ENCODE data around the gene YEATS2. TPM values are rescaled to one million over a fixed set of nuclear protein-coding genes. Genes with fewer than 3 reads are reported as not detected.

Gene YEATS2
- total RNA-seq, 4 donors from 2014 or later = 5.7 to 10.8 (median 9.3) TPM

DNA sequence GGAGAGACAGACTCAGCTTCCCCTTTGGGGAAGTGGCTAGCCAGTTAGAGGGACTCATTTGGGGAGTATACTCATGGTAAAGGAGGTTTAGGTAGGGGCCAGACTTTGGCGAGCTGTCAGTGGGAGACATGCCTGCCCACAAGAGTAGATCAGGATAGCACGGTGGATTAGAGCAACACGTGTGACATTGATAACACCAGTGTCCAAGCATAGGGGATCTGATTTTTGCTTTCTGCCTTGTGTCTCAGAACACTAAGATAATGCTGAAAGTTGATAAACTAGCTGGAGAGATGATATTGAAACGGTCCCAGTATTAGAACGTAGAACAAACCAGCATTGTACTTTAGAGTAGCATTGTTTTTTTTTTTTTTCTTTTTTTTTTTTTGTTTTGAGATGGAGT is 101.9 kb downstream of the YEATS2 start:
- H3K4me3 ChIP-seq = no peak overlapping the region
- H3K36me3 ChIP-seq = peaks cover 0 to 65% of the 10 kb centered on the region in 2 donors
- H3K27me3 ChIP-seq = no peaks in the 10 kb centered on the region
- H3K4me1 ChIP-seq = no peaks in the 10 kb centered on the region
- intact Hi-C loops (cut with DNase I; ENCODE audit: low total_unique reads) (no loop called here), in situ Hi-C loops (cut with MboI; ENCODE audit: low sequenced_read_pairs in 4 of 4) (no loop called here)
- no peaks in the 10 kb centered on the region for H3K9me3 ChIP-seq
- H3K27ac ChIP-seq = no peak overlapping the region
- ATAC-seq = no peak
- no peak for DNase-seq
- TF ChIP-seq, protein P1, sequence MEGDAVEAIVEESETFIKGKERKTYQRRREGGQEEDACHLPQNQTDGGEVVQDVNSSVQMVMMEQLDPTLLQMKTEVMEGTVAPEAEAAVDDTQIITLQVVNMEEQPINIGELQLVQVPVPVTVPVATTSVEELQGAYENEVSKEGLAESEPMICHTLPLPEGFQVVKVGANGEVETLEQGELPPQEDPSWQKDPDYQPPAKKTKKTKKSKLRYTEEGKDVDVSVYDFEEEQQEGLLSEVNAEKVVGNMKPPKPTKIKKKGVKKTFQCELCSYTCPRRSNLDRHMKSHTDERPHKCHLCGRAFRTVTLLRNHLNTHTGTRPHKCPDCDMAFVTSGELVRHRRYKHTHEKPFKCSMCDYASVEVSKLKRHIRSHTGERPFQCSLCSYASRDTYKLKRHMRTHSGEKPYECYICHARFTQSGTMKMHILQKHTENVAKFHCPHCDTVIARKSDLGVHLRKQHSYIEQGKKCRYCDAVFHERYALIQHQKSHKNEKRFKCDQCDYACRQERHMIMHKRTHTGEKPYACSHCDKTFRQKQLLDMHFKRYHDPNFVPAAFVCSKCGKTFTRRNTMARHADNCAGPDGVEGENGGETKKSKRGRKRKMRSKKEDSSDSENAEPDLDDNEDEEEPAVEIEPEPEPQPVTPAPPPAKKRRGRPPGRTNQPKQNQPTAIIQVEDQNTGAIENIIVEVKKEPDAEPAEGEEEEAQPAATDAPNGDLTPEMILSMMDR (IDR thresholded peaks at IDR 0.05 in 4 of 5, conservative IDR thresholded peaks at IDR 0.05 in 1 of 5) = no peak
- TF ChIP-seq POLR2A (IDR thresholded peaks at IDR 0.05) = no peak

DNA sequence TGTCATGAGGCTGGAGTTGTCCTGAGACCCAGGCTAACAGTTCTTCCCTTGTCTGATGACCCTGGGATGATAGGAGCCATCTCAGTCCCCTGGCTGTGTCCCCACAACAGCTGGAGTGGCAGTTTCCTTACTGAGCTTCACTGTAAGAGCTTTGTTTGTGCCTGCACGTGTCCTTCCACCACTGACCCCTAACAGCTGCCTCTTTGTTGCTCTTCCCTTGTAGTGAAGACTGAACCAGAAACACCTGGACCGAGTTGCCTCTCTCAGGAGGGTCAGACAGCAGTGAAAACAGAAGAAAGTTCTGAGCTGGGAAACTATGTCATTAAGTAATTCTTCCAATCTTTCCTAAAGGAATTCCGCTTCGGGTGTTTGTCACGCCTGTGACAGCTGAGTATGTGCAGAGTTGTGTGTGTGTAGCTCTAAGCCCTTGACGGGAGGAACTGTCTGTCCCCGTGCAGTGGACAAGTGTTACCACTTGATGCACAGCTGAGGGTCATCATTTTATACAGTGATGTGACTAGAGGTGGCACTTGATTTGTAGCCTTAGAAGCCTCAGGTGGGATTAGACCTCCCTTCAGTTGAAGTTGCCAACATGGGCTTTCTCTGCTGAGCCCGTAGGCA is 102.8 kb downstream of the YEATS2 start:
- H3K27me3 ChIP-seq = no peaks in the 10 kb centered on the region
- in situ Hi-C loops (cut with MboI; ENCODE audit: low sequenced_read_pairs in 4 of 4) (no loop called here), intact Hi-C loops (cut with DNase I; ENCODE audit: low total_unique reads) (no loop called here)
- H3K4me1 ChIP-seq = no peaks in the 10 kb centered on the region
- no peak for ATAC-seq
- H3K4me3 ChIP-seq = no peak overlapping the region
- no peak for DNase-seq
- peaks cover 0 to 72% of the 10 kb centered on the region in 2 donors for H3K36me3 ChIP-seq
- H3K9me3 ChIP-seq = no peaks in the 10 kb centered on the region
- H3K27ac ChIP-seq = no peak overlapping the region
- TF ChIP-seq, protein P1 (IDR thresholded peaks at IDR 0.05 in 4 of 5, conservative IDR thresholded peaks at IDR 0.05 in 1 of 5) = no peak
- TF ChIP-seq POLR2A (IDR thresholded peaks at IDR 0.05) = no peak

DNA sequence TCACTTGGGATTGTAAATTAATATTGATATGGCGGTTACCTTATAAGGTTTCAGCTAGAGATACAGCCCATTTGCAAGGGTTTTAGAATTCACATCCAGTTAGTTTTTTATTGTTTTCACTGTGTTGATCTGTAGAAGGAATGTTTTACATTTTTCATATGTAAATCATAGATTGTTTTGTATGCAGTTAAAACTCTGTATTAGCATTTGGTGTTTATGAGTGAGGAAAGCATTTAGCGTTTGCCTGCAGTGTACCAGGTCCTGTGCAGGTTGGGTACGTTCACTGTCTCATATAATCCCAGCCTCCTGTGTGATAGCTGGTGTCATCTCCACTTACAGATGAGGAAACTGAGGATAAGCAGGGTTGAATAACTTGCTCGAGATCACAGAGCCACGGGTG is 104.0 kb downstream of the YEATS2 start:
- DNase-seq (no peak), ATAC-seq (no peak)
- intact Hi-C loops (cut with DNase I; ENCODE audit: low total_unique reads) (no loop called here), in situ Hi-C loops (cut with MboI; ENCODE audit: low sequenced_read_pairs in 4 of 4) (no loop called here)
- Histone ChIP-seq H3K4me3 (no peak overlapping the region), H3K4me1 (no peaks in the 10 kb centered on the region), H3K27ac (no peak overlapping the region), H3K27me3 (no peaks in the 10 kb centered on the region), H3K36me3 (peaks cover 0 to 82% of the 10 kb centered on the region in 2 donors), H3K9me3 (no peaks in the 10 kb centered on the region)
- TF ChIP-seq POLR2A (IDR thresholded peaks at IDR 0.05) = no peak
- TF ChIP-seq, protein P1 (IDR thresholded peaks at IDR 0.05 in 4 of 5, conservative IDR thresholded peaks at IDR 0.05 in 1 of 5) = no peak

DNA sequence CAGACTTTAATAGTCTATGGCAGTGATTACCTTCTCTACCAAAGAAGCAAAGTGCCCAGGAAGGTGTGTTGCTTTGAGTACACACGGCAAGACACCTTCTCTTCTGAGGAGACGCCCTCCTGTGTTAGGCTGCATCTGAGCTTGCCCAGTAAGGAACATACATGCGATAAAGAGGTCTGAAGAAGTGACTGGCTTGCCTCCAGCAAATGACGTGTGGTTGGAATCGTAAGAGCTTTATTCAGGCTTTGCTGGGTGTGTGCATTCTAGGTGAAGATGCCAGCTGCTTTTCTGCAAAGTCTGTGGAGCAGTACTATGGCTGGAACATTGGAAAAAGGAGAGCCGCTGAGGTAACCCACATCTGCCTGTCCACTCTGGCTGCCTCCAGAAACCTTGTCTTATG is 105.4 kb downstream of the YEATS2 start:
- no peak for ATAC-seq
- Histone ChIP-seq H3K4me3 (no peak overlapping the region), H3K27ac (no peak overlapping the region), H3K27me3 (no peaks in the 10 kb centered on the region), H3K36me3 (peaks cover 0 to 90% of the 10 kb centered on the region in 2 donors), H3K4me1 (no peaks in the 10 kb centered on the region), H3K9me3 (no peaks in the 10 kb centered on the region)
- TF ChIP-seq, protein P1 (IDR thresholded peaks at IDR 0.05 in 4 of 5, conservative IDR thresholded peaks at IDR 0.05 in 1 of 5) = no peak
- TF ChIP-seq POLR2A (IDR thresholded peaks at IDR 0.05) = no peak
- intact Hi-C loops (cut with DNase I; ENCODE audit: low total_unique reads) (no loop called here), in situ Hi-C loops (cut with MboI; ENCODE audit: low sequenced_read_pairs in 4 of 4) (no loop called here)
- DNase-seq = no peak
